Activated CD4-positive, alpha-beta T cell treated with anti-CD3 and anti-CD28 coated beads for 36 hours (primary cell): ENCODE results near the gene SMIM14. TPM values are rescaled to one million over a fixed set of nuclear protein-coding genes. Genes with fewer than 3 reads are reported as not detected.

Experiments
- total RNA-seq, 2 experiments: library from RNA; stranded (reverse); gene quantifications; one replicate each; pipeline ENCODE4 v1.2.3, GENCODE V29; 2021

SMIM14 gene
- total RNA-seq, 2 experiments from 2014 or later = 1.4 to 2.0 TPM

Other genes starting within 250 kb of the SMIM14 start
- gene KLB, start 231.9 kb downstream of the SMIM14 start, total RNA-seq = not detected
- 1,000 to 10,000 TPM; 1,442 to 2,369 TPM for gene RPL9, start 179.9 kb downstream of the SMIM14 start, total RNA-seq
- gene LIAS, start 179.8 kb downstream of the SMIM14 start, total RNA-seq = 10 to 100 TPM; 30.7 to 35.5 TPM
- 10 to 100 TPM; 30.2 to 31.3 TPM for gene UGDH, start 111.4 kb downstream of the SMIM14 start, total RNA-seq
- gene UBE2K, start 59.3 kb upstream of the SMIM14 start, total RNA-seq = 100 to 1,000 TPM in 1 of 2 experiments, 10 to 100 TPM in 1; 87.2 to 122 TPM